GM12864 (cell line): ENCODE data around the gene ZMYND11.

Source experiments
- DNase-seq: peaks from one replicate; pipeline ENCODE4 v3.0.0-alpha.2; 2011; ENCODE audit warnings: low read depth
- H3K4me3 ChIP-seq: 2 replicates; pipeline ENCODE4 v1.5.1; 2011; ENCODE audit warnings: mild to moderate bottlenecking, low read depth, low read length, control low read depth
- CTCF ChIP-seq: IDR thresholded peaks from 2 replicates; pipeline ENCODE4 v1.5.1; 2011; ENCODE audit warnings: low read depth, mild to moderate bottlenecking, moderate library complexity, low read length, control low read depth, inconsistent platforms; ENCODE audit errors: missing control alignments

The ZMYND11 gene

DNA sequence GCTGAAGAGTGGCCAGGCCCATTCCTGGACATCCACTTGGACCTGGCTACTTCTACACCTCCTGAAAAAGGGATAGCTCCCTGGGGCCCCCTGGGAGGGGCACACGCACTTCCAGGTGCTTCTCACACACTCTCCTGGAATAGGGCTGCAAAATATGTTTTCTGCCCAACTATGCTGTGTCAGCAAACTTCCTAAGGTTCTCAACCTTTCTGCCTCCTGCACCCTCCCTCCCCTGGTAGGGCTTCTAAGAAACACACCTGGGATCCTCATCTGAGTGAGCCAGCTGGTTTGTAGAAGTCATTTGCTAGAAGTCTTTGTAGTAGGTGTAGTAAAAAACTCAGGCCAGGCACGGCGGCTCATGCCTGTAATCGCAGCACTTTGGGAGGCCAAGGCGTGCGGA, 136.5 kb downstream of the ZMYND11 start:
- DNase-seq, result no peak
- TF ChIP-seq CTCF, result no peak
- H3K4me3 ChIP-seq, result no peak overlapping the region

- no peak for TF ChIP-seq CTCF
- DNase-seq, result no peak
- H3K4me3 ChIP-seq, result no peak overlapping the region
Observed at GRCh38 chr10:273088-273487, 137.8 kb downstream of the ZMYND11 start.

- no peak for TF ChIP-seq CTCF
- no peak for DNase-seq
- H3K4me3 ChIP-seq, result no peak overlapping the region
Observed at GRCh38 chr10:274866-275265, 139.6 kb downstream of the ZMYND11 start.

- no peak overlapping the region for H3K4me3 ChIP-seq
- no peak for TF ChIP-seq CTCF
Observed at GRCh38 chr10:275680-276079, 140.4 kb downstream of the ZMYND11 start.

GRCh38 chr10:277963-278362, 142.7 kb downstream of the ZMYND11 start:
- no peak for TF ChIP-seq CTCF
- no peak overlapping the region for H3K4me3 ChIP-seq
- DNase-seq, result no peak

More at GRCh38 chr10:275680-276079, 140.4 kb downstream of the ZMYND11 start:
- DNase-seq, result no peak

DNA sequence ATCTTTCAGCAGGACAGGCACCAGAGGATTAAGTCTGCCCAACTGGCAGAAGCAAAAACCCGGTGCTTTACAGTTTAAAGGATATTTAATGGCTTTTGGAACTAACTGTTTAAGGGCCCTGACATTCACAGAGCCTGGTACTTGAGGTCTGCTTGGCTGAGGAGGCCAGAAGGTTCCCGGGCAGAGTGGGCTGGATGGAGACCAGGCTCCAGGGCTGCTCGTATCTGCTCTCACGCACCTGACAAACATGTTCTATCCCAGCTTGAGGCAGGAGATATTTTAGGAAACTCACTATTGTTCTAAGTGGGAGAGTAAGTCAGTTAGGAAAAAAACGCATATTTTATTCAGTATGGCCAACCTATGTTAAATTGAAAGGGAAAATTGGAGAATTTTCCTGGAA, 143.5 kb downstream of the ZMYND11 start:
- no peak for TF ChIP-seq CTCF
- no peak overlapping the region for H3K4me3 ChIP-seq
- no peak for DNase-seq

DNA sequence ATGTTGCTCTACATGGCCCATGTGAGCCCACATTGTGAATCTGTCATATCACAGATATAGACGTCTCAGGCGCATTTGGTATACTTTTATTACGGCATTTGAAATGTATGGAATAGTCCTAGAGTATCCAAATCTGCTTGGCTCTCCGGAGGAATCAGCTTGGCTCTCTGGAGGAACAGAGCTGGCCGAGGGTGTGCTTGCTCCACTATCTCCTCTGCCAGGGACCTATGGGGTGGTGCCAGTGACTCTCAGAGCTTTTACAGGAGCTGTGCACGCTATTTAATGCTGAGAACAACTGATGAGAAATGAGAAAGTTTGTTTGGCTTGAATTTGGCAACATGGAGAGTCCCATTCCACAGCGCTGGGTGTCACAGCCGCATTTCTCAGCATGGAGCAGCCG, 144.0 kb downstream of the ZMYND11 start:
- no peak overlapping the region for H3K4me3 ChIP-seq
- DNase-seq, result no peak
- no peak for TF ChIP-seq CTCF
